NCI-H446 treated with DMSO at 0.1 percent for 48 hours (cell line): ENCODE measurements around the gene RNF125.

Source experiments
- DNase-seq: peaks from one replicate; lab custom pipeline; 2025; lab: John Stamatoyannopoulos, UW

Gene RNF125

DNA sequence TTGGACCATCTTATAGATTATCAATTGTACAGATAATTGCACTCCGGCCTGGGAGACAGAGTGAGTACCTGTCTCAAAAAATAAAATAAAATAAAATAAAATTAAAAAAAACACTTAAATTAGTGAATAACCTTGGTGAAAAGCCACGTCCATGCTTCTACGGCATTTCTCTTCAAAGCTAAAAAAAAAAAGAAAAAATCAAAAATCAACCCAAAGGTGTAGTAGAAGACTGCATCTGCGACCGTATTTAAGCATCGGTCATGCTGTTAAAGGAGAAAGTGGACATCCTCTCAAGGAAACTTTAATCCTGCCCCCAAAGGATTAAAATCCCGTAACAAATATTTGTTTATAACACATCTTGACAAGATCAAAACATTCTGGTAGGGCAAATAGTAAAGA, 72.7 kb downstream of the RNF125 start:
- no peak for DNase-seq

DNA sequence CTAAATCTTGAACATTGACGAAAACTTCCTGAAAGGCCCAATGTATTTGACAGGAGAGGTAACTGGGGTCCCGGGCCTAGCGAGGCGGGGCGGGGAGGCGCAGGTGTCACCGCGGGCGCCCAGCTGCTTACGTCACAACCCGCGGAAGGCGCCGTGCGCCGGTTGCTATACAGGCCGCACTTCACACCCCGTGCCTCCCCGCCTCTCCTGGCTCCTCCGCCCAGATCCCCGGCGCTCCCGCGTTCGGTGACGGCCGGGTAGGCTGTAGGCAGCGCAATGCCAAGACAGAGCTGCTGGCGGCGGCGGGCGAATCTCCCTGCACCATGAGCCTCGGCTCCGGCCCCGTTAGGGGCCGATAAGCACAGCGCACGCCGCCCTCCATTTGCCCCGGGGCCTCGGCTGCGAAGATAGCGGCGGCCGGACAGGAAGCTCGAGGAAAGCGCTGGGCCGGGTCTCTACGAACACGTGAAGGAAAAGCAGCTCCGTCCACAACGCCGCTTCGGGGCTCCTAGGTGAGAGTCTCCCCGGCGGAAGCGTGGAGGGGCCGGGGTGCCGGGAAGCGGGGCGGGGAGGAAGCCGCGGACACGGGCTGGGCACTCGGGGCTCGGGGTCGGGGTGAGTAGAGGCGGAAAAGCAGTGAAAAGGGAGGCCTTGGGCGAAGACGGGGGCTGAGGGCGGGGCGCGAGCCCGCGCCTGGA, 73.2 kb downstream of the RNF125 start, which contains the start of gene RNF138:
TSS of gene RNF138 (plus strand) at position 151 of the 698 bp plus-strand sequence. CDS start 903 bp downstream, outside the sequence.
- peak; percentile 67 for DNase-seq

DNA sequence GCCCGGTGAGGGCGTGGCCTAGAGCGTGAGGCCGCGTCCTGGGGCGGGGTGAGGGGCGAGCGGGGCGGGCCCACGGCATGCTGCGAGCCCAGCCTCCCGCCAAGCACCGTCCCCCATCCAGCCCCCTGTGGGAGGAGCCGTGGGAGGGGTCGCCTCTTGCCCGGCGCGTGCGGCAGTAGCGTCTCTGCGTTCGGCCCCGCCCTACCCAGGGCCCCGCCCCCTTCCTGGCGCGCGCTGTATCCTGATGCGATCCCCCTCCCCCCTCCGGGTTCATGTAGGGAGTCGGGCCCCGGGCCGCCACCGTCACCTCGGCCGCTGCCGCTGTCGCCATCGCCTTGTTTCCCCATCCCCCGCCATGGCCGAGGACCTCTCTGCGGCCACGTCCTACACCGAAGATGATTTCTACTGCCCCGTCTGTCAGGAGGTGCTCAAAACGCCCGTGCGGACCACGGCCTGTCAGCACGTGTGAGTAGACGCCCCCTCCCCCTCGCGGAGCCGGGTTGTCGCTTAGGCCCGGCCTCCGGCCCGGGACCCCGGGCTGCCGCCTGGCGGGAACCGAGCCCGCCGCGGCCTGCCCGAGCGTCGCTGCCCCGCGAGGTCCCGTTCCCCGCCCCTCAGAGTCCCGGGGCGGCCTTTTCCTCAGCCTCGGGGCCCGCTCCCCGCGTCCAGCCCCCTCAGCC, 73.9 kb downstream of the RNF125 start:
- DNase-seq = peak; percentile 91

DNA sequence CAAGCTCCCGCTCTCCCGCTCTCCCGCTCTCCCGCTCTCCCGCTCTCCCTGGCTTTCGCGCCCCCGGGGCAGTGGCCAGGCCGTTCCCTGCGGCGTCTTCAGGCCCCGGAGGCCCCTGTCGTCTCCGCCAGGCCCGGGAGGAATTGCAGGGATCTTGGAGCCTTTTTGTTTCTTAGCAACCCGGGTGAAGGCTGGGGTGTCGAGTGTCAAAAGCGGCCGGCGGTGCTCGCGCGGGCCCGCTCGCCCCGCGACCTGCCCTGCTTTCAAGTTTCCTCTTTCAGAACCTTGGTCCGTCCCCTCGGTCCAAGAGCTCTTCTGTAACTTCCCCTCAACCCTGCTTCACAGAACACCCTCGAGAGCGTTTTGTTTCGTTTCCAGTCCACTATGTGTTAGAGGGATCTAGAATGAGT, 74.5 kb downstream of the RNF125 start:
- DNase-seq = no peak

DNA sequence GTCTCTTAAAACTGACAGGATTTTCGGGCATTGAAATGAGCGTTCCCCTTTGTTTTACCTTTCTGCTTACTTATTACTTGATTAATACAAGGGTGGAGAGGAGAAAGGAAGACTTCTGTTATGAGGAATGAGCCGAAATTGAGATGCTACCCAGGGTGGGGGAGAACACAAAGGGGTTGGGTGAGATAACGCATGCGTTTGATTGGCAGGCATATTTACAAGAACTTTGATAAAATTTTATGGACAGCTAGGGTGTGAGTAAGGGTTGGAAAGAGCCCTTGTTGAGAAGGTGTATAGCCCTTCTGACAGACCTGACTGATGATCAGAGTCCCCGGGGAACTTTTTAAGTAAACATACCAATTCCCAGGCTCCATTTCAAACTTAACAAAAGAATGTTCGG, 74.9 kb downstream of the RNF125 start:
- no peak for DNase-seq

DNA sequence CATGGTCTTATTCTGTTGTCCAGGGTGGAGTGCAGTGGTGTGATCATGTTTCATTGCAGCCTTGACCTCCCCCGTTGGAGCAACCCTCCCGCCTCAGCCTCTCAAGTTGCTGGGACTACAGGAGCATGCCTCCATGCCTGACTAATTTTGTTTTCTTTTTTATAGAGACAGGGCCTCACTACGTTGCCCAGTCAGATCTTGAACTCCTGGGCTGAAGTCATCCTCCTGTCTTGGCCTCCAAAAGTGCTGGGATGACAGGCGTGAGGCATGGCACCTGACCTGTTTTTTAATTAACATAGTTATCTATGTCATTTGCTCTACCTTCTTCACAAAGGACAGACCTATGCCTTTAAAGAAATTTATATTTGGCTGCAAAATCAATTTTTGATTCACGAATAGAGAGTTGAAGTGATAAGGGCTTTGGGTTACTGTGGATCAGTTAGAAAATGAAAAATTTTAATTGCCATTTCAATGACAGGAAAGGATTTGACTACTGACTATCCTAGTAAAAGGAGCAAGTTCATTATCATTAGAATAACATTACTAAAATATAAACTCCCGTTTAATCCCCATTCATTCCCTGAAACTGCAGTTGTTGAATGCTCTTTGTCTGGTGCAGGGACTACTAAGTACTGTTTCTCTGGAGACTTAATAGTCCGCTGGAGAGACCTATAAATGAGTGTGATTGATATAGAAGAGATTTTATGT, 76.7 kb downstream of the RNF125 start:
- no peak for DNase-seq

DNA sequence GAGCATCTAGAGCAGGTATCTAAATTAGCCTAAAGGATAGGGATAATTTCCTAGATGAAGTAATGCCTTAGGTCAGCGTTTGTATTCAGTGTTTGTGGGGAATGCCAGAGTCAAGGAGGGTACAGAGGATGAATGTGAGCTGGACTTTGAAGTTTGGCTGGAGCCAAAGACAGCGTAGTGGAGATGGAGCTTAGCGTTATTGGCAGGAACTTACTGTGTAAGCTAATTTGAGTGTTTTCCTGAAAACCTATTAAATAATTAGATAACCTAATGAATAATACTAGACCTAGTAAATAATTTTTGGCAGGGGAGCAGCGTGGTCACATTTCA, 77.2 kb downstream of the RNF125 start:
- DNase-seq = no peak

DNA sequence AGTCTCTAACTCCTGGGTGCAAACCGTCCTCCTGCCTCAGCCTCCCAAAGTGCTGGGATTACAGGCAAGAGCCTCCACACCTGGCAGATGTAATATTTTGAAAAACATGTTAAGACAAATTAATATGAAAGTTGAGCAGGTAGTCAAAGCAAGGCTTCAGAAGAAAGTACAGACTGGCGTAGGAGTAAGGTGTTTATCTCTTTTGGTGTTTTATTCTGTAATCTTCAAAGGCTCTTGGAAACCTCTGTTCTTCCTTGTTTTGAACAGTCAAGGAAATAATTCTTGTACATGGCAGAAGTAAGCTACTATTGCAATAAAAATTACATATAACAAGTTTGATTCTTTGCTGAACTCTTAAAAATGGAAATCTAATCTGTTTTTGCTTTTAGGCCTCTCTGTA, 78.3 kb downstream of the RNF125 start:
- DNase-seq = no peak

DNA sequence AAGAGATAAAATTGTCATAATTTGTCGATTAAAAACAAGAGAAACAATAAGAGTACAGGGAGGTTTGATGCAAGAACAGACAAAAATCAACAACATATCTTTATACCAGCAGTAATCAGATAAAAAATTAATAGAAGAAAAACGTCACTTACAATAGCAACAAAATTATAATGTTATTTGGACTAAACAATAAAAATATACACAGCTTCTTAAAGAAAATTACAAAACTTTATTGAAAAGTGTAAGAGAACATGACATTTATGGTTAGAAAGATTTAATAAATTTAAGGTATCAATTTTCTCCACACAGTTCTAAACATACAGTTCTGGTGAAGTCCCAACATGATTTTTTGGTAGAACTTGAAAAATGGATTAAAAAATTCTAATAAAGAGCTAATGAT, 85.9 kb downstream of the RNF125 start:
- DNase-seq = no peak

DNA sequence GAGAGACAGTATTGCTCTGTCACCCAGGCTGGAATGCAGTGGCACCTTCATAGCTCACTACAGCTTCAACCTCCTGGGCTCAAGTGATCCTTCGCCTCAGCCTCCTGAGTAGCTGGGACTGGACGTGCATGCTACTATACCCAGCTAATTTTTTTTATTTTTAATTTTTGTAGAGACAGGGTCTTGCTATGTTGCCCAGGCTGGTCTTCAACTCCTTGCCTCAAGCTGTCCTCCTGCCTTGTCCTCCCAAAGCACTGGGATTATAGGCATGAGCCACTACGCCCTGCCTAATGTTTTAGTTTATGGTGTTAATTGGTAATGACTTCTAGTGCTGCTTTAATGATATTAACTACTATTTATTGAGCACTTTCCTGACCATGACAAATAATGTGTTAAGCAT, 91.4 kb downstream of the RNF125 start:
- DNase-seq = no peak

DNA sequence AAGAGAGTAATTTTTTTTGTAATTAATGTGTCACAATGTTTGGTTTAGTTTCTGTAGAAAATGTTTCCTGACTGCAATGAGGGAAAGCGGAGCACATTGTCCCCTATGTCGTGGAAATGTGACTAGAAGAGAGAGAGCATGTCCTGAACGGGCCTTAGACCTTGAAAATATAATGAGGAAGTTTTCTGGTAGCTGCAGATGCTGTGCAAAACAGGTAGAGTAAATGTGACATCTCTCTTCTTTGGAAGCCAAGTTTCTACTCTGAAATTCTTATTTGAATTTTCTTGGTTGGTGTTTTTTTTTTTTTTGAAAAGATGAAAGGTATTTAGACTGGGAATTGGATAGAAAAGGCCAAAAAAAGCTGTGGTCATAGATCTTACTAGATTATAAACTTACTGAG, 93.1 kb downstream of the RNF125 start:
- DNase-seq = no peak

DNA sequence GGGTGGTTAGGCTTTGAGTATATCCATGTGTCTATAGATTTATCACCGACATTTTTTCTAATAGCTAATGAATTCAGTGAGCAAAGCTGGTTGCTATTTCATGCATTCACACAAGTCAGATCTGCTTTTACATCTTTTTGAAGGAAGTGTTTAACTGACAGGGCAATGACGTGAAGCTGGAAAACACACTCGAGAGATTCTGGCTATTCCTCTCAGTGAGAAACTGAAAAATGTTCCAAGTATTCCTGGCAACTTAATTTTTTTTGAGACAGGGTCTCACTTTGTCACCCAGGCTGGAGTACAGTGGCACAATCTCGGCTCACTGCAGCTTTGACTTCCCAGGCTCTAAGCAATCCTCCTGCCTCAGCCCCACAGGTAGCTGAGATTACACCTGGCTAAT, 94.2 kb downstream of the RNF125 start:
- no peak for DNase-seq

DNA sequence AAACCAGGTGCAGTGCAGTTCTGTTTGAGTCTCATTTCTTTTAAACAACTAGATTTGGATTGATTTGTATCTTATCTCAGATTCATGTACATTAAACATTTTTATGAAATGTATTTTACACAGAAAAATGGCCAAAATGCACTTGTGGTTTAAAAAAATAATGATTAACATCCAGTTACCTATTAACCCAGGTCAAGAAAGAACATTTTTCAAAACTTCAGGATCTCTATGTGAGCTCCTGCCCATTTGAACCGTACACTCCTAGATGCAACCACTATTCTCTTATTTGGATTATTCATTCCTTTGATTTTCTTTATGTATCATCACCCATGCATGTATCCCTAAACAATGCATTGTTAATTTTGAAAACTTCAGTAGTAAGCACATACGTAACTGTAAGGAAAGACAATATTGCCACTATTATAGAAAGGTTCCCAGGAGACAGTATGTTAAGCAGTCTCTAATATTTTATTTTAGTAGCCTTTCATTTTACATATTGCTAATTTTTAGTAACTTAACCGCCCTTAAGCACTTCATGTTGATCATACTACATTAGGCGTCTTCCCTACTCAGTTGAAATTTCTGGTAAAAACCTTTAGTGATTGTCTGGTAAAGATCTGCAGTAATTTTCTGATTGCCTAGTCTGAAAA, 95.8 kb downstream of the RNF125 start:
- no peak for DNase-seq

DNA sequence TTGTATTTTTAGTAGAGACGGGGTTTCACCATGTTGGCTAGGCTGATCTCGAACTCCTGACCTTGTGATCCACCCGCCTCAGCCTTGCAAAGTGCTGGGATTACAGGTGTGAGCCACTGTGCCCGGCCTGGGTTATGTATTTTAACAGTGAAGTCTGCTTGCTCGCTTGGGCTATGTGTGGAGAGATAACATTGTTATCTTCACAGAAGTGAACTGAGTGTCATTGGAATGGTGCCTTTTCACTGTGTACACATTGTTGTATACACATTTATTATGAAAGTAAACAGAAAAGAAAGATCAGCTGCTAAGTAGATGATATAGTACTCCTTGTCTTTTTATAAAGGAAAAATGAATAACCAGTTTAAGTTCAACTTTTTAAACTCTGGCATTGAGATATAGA, 103.4 kb downstream of the RNF125 start:
- no peak for DNase-seq
